CD4-positive, alpha-beta T cell treated with Interleukin-1 beta for 1 hour (primary cell): Measurements from ENCODE around the gene GNAQ.
A peak's percentile ranks its signal among the peaks of the same experiment; 100 is the strongest.

Experiments used
- DNase-seq, 2 donors: peaks; one replicate each; pipeline ENCODE4 v3.0.0-alpha.2; 2020 to 2022

Gene GNAQ

GRCh38 chr9:77807846-77808750 is 223.5 kb downstream of the GNAQ start:
- DNase-seq: no peak

- DNase-seq: no peak
These were observed 224.3 kb downstream of the GNAQ start for GRCh38 chr9:77807281-77807683.

- DNase-seq: no peak
These were observed 224.9 kb downstream of the GNAQ start for GRCh38 chr9:77806741-77807140.

- DNase-seq: no peak
These were observed 225.8 kb downstream of the GNAQ start for GRCh38 chr9:77805810-77806209.

- no peak for DNase-seq
These were observed 228.2 kb downstream of the GNAQ start for GRCh38 chr9:77803423-77803822.

GRCh38 chr9:77802515-77803293 is 228.9 kb downstream of the GNAQ start:
- no peak for DNase-seq

- no peak for DNase-seq
These were observed 229.5 kb downstream of the GNAQ start for GRCh38 chr9:77802064-77802463.

GRCh38 chr9:77800924-77801551 is 230.6 kb downstream of the GNAQ start:
- no peak for DNase-seq

- no peak for DNase-seq
These were observed 233.5 kb downstream of the GNAQ start for GRCh38 chr9:77798140-77798539.

GRCh38 chr9:77794985-77795384 is 236.6 kb downstream of the GNAQ start:
- DNase-seq: no peak

- no peak for DNase-seq
These were observed 237.8 kb downstream of the GNAQ start for GRCh38 chr9:77793849-77794248.

GRCh38 chr9:77789891-77790290 is 241.7 kb downstream of the GNAQ start:
- DNase-seq: no peak

- DNase-seq: no peak
These were observed 246.3 kb downstream of the GNAQ start for GRCh38 chr9:77785341-77785740.

GRCh38 chr9:77783518-77783917 is 248.1 kb downstream of the GNAQ start:
- DNase-seq: no peak

GRCh38 chr9:77779010-77779409 is 252.6 kb downstream of the GNAQ start:
- DNase-seq: peak in 1 of 2 donors; percentile 5

- no peak for DNase-seq
These were observed 258.2 kb downstream of the GNAQ start for GRCh38 chr9:77773381-77773780.

GRCh38 chr9:77772646-77773045 is 259.0 kb downstream of the GNAQ start:
- DNase-seq: no peak

GRCh38 chr9:77771171-77771570 is 260.4 kb downstream of the GNAQ start:
- DNase-seq: no peak

GRCh38 chr9:77770340-77770739 is 261.3 kb downstream of the GNAQ start:
- no peak for DNase-seq

GRCh38 chr9:77769246-77769645 is 262.4 kb downstream of the GNAQ start:
- no peak for DNase-seq

- no peak for DNase-seq
These were observed 265.0 kb downstream of the GNAQ start for GRCh38 chr9:77766587-77766986.

- DNase-seq: no peak
These were observed 265.8 kb downstream of the GNAQ start for GRCh38 chr9:77765781-77766259.
